Measurements from ENCODE around the gene TRPM3. TPM values are rescaled to one million over a fixed set of nuclear protein-coding genes. Genes with fewer than 3 reads are reported as not detected.

Gene TRPM3
- total RNA-seq, 1 experiment from 2014 or later: 5.4 TPM

- Mint-ChIP-seq H3K27me3 (ENCODE audit: low read depth) (no peaks in the 10 kb centered on the region), H3K4me1 (0 out of 2 replicates have a peak, but pooled peaks cover 2% of the 10 kb centered on the region), H3K9me3 (no peaks in the 10 kb centered on the region), H3K27ac (no peak overlapping the region), H3K36me3 (no peaks in the 10 kb centered on the region), H3K4me3 (no peak overlapping the region)
- ATAC-seq: no peak
- ChIA-PET CTCF (no interaction called here), POLR2A (no interaction called here)
- TF ChIP-seq NR3C1 (CRISPR knock-in tag; conservative IDR thresholded peaks at IDR 0.05; ENCODE audit: low read depth) (no peak), FOXK1 (CRISPR knock-in tag; IDR thresholded peaks at IDR 0.05) (no peak), NFE2L1 (CRISPR knock-in tag; IDR thresholded peaks at IDR 0.05) (no peak)
- DNase-seq (ENCODE audit: low spot score): no peak
Observed at GRCh38 chr9:70893580-70894122, 227.8 kb downstream of the TRPM3 start.

DNA sequence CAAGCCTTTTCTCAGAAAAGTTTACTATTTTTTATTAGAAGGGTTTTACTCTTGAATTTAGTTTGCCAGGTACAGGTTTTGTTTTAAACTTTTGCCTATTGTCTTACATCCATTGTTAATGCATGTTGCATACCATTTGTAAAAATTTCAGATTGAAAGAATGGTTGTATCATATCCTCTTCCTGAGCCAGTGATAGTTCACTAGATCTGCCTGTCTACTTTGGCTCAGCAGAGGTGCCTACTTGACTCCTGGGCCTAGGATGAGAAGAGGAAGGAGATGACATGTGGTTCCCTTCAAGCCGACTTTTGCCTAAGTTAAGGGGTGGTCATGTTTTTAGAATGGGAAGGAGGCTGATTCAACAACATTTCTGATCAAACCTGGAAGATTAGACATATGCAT is 232.9 kb downstream of the TRPM3 start:
- no peak for ATAC-seq
- H3K4me3 Mint-ChIP-seq: no peak overlapping the region
- DNase-seq (ENCODE audit: low spot score): no peak
- no peaks in the 10 kb centered on the region for H3K9me3 Mint-ChIP-seq
- no peak overlapping the region for H3K27ac Mint-ChIP-seq
- ChIA-PET CTCF (no interaction called here), POLR2A (no interaction called here)
- H3K36me3 Mint-ChIP-seq: no peaks in the 10 kb centered on the region
- H3K4me1 Mint-ChIP-seq: peaks cover 27% of the 10 kb centered on the region
- no peaks in the 10 kb centered on the region for H3K27me3 Mint-ChIP-seq (ENCODE audit: low read depth)
- no peak for TF ChIP-seq NFE2L1 (CRISPR knock-in tag; IDR thresholded peaks at IDR 0.05)
- TF ChIP-seq JUN (CRISPR knock-in tag; IDR thresholded peaks at IDR 0.05): no peak
- no peak for TF ChIP-seq ZNF219 (CRISPR knock-in tag; IDR thresholded peaks at IDR 0.05; ENCODE audit: borderline replicate concordance)
- TF ChIP-seq, protein P1, sequence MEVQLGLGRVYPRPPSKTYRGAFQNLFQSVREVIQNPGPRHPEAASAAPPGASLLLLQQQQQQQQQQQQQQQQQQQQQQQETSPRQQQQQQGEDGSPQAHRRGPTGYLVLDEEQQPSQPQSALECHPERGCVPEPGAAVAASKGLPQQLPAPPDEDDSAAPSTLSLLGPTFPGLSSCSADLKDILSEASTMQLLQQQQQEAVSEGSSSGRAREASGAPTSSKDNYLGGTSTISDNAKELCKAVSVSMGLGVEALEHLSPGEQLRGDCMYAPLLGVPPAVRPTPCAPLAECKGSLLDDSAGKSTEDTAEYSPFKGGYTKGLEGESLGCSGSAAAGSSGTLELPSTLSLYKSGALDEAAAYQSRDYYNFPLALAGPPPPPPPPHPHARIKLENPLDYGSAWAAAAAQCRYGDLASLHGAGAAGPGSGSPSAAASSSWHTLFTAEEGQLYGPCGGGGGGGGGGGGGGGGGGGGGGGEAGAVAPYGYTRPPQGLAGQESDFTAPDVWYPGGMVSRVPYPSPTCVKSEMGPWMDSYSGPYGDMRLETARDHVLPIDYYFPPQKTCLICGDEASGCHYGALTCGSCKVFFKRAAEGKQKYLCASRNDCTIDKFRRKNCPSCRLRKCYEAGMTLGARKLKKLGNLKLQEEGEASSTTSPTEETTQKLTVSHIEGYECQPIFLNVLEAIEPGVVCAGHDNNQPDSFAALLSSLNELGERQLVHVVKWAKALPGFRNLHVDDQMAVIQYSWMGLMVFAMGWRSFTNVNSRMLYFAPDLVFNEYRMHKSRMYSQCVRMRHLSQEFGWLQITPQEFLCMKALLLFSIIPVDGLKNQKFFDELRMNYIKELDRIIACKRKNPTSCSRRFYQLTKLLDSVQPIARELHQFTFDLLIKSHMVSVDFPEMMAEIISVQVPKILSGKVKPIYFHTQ (CRISPR knock-in tag; IDR thresholded peaks at IDR 0.05): no peak
- TF ChIP-seq CTCF (IDR thresholded peaks at IDR 0.05): no peak
- no peak for TF ChIP-seq JAZF1 (CRISPR knock-in tag; IDR thresholded peaks at IDR 0.05)
- TF ChIP-seq, protein P2, sequence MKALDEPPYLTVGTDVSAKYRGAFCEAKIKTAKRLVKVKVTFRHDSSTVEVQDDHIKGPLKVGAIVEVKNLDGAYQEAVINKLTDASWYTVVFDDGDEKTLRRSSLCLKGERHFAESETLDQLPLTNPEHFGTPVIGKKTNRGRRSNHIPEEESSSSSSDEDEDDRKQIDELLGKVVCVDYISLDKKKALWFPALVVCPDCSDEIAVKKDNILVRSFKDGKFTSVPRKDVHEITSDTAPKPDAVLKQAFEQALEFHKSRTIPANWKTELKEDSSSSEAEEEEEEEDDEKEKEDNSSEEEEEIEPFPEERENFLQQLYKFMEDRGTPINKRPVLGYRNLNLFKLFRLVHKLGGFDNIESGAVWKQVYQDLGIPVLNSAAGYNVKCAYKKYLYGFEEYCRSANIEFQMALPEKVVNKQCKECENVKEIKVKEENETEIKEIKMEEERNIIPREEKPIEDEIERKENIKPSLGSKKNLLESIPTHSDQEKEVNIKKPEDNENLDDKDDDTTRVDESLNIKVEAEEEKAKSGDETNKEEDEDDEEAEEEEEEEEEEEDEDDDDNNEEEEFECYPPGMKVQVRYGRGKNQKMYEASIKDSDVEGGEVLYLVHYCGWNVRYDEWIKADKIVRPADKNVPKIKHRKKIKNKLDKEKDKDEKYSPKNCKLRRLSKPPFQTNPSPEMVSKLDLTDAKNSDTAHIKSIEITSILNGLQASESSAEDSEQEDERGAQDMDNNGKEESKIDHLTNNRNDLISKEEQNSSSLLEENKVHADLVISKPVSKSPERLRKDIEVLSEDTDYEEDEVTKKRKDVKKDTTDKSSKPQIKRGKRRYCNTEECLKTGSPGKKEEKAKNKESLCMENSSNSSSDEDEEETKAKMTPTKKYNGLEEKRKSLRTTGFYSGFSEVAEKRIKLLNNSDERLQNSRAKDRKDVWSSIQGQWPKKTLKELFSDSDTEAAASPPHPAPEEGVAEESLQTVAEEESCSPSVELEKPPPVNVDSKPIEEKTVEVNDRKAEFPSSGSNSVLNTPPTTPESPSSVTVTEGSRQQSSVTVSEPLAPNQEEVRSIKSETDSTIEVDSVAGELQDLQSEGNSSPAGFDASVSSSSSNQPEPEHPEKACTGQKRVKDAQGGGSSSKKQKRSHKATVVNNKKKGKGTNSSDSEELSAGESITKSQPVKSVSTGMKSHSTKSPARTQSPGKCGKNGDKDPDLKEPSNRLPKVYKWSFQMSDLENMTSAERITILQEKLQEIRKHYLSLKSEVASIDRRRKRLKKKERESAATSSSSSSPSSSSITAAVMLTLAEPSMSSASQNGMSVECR (CRISPR knock-in tag; IDR thresholded peaks at IDR 0.05; ENCODE audit: borderline replicate concordance): no peak
- no peak for TF ChIP-seq ERG (CRISPR knock-in tag; IDR thresholded peaks at IDR 0.05)
- TF ChIP-seq EMX1 (CRISPR knock-in tag; IDR thresholded peaks at IDR 0.05): no peak
- TF ChIP-seq ATF6 (CRISPR knock-in tag; IDR thresholded peaks at IDR 0.05): no peak
- no peak for TF ChIP-seq ZSCAN18 (CRISPR knock-in tag; IDR thresholded peaks at IDR 0.05)
- no peak for TF ChIP-seq TP53 (CRISPR knock-in tag; IDR thresholded peaks at IDR 0.05)
- no peak for TF ChIP-seq ZNF121 (CRISPR knock-in tag; IDR thresholded peaks at IDR 0.05)
- no peak for TF ChIP-seq PREB (CRISPR knock-in tag; IDR thresholded peaks at IDR 0.05; ENCODE audit: borderline replicate concordance)

Measured in WTC11 (cell line).